HK-2 (cell line): ENCODE results near the gene PHOSPHO2.
A peak's percentile ranks its signal among the peaks of the same experiment; 100 is the strongest.

Source experiments
- DNase-seq: peaks from one replicate; pipeline ENCODE4 v3.0.0-alpha.2; 2018; ENCODE audit not compliant: unreplicated experiment

The PHOSPHO2 gene, protein sequence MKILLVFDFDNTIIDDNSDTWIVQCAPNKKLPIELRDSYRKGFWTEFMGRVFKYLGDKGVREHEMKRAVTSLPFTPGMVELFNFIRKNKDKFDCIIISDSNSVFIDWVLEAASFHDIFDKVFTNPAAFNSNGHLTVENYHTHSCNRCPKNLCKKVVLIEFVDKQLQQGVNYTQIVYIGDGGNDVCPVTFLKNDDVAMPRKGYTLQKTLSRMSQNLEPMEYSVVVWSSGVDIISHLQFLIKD

DNA sequence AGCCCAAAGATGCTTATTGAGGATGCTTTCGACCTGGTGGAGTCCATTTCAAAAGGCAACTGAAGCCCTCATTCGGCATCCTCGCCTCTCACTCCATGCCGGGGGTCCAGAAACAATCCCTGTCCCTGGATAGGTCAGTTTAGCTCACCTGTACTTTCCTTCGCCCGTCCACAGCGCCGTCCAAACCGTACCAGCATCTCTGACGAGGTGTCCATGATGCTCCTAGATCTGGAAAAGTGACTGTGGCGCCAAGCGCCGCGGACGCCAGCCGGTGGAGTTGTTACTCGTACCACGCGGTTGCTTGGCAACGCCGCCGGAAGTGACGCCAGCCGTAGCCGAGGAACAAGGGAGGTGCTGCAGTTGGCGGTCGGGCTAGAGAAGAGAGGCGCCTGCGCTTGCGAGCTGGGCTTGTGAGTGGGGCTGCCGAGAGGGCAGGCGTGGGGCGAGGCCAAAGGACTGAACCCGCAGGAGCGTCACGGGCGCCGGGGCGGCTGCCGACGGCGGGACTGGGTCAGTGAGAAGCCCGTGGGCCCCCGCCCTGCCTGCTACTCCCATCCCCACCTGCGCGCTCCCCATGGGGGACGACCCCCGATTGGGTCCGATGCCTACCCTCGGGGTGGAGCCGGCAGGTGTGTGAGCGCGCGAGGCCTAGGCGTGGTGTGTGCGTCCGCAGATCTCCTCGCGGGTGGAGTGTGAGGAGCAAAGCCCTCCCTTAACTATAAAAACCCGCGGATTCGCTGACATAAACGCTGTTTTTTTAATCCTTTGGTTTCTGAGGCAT lies at the start of gene PHOSPHO2, which contains the start of gene CFAP210:
TSS of gene PHOSPHO2 (plus strand) at position 357 of the 781 bp plus-strand sequence. CDS start 6,503 bp downstream, outside the sequence.
TSS of gene CFAP210 (minus strand) at position 293 of the 781 bp plus-strand sequence. CDS start at position 215, 78 bp downstream.
- DNase-seq: peak; percentile 98

DNA sequence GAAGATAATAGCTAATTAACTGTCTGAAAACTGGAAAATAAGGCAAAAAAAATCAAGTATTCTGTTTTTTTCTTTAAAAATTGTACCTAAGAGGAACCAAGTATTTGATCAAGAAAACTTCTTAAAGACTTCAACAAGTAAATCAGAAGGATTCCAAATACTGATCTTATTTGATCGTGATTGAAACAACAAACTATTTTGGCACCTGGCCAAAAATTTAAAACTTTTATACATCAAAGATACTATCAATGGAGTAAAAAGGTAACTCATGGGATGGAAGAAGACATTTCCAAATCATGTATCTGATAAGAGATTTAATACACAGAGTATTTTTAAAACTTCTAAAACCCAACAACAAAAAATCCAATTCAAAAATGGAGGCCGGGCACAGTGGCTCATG lies 46.8 kb upstream of the PHOSPHO2 start:
- no peak for DNase-seq

DNA sequence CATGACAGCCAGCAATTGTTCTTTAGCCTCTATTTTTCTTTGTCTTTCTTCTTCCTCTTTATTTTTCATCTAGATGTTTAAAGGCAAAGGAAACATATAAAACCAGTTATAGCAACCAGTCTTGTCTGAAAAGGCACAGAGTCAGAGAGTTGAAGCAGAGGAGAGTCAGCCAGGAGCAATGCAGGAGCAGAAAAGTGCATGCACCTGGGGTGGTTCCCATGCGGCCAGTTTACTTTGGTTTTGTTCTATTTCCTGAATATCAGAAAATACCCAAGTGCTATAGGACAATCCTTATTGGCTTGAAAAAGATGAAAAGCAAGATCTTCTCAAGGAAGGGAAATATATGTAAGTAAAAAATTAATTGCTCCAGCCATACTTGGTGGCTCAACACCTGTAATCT lies 45.0 kb upstream of the PHOSPHO2 start:
- no peak for DNase-seq

DNA sequence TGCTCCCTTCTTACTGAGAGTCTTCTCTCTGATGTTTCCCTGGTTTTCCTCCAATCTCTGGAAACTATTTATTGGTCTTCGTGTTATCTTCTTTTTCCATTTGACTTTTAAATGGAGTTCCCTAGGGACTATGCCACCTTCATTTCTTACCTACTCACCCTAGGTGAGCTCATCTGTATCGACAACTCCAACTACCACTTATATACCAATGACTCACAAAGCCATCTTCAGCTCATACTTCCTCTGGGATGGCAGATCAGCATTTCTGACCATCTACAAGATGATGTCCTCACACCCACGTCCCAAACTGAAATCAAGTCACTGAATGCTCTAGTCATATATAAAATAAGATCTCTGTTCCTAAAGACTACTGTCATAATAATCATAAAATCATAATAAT lies 40.6 kb upstream of the PHOSPHO2 start:
- no peak for DNase-seq

DNA sequence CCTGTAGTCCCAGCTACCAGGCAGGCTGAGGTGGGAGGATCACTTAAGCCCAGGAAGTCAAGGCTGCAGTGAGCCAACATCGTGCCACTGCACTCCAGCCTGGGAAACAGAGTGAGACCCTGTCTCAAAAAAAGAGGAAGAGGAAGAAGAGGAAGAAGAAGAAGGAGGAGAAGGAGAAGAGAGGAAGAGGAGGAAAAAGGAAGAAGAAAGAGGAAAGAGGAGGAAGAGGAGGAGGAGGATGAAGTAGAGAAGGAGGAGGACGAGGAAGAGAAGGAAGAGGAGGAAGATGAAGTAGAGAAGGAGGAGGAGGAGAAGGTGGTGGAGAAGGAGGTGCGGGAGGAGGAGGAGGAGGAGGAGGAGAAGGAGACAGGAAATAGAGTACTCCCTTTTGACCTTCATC lies 38.1 kb upstream of the PHOSPHO2 start:
- no peak for DNase-seq

DNA sequence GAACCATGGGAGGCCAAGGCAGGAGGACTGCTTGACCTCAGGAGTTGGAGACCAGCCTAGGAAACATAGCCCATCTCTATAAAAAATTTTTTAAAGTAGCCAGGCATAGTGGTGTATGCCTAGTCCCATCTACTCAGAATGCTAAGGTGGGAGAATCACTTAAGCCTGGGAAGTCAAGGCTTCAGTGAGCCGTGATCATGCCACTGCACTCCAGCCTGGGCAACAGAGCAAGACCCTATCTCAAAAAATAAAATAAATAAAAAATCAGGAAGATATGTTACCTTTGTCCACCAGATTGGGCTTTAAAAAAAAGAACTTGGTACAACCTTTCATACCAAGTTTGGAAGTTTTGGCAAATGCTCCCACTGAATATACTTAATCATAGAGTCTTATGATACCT lies 35.4 kb upstream of the PHOSPHO2 start:
- DNase-seq: no peak

DNA sequence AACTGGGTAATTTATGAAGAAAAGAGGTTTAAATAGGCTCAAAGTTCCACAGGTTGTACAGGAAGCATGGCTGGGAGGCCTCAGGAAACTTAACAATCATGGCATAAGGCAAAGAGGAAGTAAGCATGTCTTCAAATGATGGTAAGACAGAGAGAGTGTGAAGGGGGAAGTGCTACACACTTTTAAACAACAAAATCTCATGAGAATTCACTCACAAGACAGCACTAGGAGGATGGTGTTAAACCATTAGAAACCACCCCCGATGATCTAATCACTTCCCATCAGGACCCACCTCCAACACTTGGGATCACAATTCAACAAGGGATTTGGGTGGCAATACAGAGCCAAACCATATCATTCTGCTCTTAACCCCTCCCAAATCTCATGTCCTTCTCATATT lies 34.9 kb upstream of the PHOSPHO2 start:
- DNase-seq: no peak

DNA sequence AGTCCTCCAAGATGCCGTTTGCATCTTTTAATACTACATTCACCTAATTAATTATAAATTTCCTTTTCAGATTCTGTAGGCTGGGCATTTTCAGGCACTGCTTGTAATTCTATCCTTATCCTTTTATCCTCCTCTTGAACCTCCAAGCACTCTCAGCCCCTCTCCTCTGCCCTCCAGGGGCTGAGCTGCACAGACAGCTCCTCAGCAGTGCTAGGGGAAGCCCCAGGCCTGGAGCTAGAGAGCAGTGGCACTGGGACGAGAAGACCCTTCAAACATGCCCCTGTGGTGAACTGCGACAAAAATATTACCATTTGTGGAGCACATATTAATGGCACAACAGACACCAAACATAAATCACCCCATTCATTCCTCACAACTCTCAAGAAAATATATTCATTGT lies 33.0 kb upstream of the PHOSPHO2 start:
- no peak for DNase-seq

DNA sequence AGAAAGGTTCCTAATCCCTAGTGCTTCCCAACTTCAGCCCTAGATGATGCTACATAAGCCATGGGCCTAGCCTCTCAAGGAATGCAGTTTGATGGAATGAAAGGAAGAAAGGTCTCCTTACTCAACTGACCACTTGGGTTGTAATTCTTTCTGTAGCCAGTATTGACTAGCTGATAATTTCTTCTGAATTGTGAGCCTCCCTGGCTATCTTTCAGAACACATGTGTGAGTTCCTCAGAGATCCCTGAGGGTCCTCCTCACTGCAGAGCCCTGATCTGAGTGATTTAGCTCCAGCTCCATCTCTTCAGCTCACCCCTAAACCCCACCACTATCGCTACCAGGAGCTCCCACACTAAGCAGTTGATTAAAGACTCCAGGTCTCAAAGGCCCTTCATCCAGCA lies 31.5 kb upstream of the PHOSPHO2 start:
- DNase-seq: no peak

DNA sequence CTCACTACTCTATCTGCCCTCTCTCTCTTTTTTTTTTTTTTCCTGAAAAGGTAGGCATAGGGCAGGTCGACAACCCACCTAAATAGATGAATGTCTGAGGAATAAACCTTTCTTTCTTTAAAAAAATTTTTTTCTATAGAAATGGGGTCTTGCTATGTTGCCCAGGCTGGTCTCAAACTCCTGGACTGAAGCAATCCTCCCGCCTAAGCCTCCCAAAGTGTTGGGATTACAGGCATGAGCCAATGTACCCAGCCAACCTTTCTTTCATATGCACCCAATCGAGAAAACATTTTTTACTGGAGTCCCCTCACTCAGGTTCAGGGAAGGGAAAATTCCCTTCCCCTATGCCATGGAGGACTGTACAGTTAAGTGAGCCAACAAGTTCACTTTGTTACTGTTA lies 31.0 kb upstream of the PHOSPHO2 start:
- no peak for DNase-seq

DNA sequence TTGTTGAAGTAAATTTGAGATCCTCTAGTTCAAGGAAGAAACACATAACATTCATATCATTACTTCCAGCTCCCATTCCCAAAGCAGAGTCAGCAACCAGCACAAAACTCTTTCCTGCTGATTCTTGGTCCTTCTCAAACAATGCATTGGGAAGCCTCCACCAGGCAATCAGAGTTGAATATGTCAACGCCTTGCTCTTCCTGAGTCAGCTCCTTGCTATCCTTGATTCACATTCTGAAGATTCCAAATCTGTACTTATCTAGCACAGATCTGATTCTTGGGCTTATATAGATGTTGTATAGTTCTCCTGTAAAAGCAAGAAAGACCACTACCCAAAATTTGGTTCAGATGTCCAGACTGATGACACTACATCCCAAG lies 29.7 kb upstream of the PHOSPHO2 start:
- DNase-seq: no peak

DNA sequence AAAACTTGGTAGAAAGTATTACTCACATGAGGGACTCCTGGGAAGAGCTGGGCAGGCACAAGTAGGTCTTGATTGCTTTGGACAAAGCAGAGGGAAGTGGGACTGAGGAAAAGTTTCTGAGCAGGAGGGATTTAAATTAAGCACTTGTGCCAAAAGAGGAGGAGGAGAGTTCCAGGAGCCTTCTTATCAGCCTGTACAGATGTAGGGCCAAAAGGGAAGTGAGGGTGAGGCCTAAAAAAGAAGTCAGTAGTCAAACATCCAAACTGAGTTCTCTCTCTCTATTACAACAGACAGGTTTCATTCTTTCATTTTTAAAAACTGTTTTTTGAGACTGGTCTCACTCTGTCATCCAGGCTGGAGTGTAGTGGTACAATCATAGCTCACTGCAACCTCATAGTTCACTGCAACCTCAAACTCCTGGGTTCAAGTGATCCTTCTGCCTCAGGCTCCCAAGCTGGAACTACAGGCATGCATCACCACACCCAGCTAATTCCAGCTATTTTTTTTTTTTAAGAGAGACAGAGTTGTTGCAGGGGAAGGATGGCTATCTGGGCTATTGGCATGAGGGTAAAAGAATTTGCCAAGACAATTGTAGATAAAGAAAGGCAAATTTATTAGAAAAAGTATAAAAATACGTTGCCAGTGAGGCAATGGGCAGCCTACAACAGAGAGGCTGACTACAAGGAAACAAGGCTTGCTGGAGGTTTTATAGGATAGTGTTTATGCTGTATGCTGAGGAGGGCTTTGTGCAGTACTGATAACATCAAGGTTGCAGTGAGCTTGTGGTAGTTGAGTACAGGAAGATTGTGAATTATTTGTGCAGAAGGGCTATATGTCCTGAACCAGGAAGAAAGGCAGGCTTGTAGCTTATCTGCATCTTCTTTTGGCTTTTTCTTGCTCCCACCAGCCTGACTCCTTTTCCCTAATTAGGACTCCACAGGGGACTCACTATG lies 29.0 kb upstream of the PHOSPHO2 start:
- DNase-seq: no peak

DNA sequence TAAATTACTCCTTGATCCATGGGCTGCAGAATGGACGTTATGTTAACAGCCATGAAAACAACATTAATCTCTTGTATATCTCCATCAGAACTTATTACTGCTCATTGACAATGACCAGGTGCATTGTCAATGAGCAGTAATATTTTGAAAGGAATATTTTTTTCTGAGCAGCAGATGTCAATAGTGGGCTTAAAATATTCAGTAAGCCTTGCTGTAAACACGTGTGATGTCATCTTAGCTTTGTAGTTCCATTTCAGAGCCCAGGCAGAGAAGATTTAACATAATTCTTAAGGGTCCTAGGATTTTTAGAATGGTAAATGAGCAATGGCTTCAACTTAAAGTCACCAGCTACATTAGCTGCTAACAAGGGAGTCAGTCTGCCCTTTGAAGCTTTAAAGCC lies 26.7 kb upstream of the PHOSPHO2 start:
- DNase-seq: no peak

DNA sequence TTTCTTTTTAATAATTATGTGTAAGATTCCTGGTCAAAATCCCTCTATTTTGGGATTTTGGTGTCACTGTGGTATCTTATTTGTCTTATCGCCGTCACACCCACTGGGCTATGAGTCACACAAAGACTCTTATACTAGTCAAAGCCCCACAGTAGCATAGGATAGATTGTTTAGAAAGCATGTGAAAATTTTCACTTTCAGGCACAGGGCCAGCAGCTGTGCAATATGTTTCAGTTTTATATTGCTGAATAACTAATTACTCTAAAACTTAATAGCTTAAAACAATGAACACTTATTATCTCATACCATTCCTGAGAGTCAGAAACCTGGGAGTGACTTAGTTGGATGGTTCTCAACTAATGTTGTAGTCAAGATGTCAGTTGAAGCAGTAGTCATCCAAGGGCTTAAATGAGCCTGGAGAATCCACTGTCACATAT lies 24.0 kb upstream of the PHOSPHO2 start:
- no peak for DNase-seq

DNA sequence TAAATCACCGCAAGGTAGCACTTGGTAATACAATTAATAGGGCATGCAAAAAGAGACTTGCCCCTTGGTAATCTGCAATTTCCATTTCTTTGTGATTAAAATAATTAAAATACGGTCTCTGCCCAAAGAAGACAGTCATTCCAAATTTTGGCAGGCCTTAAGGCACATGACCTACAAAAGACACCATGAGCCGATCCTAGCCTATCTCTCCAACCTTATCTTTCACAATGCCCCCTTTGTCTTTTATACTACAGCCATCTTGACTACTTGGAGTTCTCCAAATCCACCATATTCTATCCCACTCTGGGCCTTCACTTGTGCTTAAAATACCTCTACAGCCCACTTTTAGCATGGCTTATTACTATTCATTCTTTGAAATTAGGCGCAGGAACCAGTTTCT lies 23.3 kb upstream of the PHOSPHO2 start:
- no peak for DNase-seq

DNA sequence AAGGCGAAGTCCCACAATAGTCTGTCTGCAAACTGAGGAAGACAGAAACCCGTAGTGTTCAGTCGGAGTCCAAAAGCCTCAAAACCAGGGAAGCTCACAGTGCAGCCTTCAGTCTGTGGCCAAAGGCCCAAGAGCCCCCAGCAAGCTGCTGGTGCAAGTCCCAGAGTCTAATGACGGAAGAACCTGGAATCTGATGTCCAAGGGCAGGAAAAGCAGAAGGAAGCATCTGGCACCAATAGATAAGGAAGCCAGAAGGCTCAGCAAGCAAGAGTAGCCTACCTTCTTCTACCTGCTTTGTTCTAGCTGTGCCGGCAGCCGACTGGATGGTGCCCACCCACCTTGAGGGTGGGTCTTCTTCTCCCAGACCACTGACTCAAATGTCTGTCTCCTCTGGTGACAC lies 21.9 kb upstream of the PHOSPHO2 start:
- DNase-seq: no peak

DNA sequence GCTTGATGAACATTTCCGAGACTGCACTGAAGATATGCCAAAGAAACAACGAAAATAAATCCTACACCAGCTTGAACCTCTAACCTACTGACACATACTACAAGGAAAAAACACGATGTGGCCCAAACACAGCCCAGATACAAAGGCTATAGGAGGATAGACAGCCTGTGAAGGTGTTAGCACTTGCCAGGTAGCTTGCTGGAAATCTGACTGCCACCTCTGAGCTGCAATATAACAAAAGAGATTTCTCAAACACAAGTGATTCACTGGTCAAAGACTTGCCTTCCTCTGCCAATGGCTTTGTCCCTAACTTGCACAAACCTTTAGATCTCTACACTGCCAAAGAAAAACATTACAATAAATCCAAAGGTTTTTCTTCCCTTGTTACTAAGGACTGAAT lies 21.2 kb upstream of the PHOSPHO2 start:
- no peak for DNase-seq

DNA sequence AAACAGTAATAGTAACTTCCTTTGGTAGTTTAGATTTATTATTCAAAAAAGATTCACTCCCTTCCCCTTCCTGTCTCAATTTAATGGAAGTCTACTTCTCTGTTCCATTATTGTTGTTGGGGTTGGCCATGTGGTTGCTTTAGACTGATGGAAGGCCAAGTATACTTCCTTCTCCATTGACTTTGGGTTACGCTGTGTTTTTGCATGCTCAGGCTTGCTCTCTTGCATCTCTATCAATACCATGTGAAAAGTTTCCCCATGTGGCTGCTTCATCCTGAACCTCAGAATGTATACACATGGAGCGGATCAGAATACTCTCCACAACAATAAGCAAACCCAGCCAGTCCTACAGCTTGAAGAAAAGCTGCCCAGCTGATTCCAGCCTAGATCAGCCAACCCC lies 20.3 kb upstream of the PHOSPHO2 start:
- no peak for DNase-seq

DNA sequence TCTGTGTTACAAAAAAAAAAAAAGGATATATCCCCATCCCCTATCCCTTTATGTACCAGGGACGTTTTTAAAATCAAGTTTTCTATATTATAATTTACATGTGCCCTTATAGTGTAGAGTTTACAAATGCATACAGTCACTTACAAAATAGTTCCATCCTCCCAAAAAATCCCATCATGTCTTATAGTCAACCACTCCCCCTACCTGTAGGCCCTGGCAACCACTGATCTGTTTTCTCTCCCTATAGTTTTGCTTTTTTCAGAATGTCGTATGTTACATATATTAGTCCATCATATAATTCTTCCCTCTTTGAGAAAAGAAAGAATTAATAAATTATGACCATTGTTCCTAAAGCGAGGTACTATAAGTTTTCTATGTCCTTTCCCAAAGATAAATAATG lies 17.9 kb upstream of the PHOSPHO2 start:
- no peak for DNase-seq

DNA sequence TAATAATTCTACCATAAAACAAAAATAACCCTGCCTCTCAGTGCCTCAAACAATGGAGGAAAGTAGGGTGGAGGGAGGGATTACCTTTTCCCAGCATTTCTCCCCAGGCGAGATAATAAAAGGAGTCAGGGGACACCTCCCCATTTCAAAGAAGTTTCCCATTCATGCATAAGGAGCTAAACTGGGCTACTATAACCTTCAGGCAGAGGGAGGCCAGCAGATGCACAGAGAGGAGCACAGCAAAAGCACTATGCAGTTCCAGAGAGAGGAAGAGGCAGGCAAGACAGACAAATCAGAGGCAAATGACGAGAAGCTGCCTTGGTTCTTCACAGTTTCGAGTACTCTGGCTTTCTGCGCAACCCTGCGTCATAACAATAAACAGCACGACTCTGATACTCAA lies 17.4 kb upstream of the PHOSPHO2 start:
- no peak for DNase-seq

DNA sequence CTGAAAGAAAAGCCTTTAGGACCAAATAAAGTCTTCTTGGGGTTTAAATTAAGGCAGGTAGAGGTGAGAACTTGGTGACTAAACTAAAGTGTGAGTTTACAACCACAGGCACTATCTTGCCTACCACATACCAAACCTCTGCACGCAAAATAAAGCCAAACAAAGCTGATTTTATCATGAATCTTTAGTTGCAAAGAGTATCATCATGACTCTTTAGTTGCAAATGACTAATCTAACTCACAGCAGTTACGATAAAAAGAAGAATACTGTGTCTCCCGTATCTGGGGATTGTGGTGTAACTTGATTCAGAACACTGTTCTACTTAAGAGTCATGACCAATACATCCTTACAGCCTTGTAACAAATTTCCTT lies 11.2 kb upstream of the PHOSPHO2 start:
- DNase-seq: no peak

DNA sequence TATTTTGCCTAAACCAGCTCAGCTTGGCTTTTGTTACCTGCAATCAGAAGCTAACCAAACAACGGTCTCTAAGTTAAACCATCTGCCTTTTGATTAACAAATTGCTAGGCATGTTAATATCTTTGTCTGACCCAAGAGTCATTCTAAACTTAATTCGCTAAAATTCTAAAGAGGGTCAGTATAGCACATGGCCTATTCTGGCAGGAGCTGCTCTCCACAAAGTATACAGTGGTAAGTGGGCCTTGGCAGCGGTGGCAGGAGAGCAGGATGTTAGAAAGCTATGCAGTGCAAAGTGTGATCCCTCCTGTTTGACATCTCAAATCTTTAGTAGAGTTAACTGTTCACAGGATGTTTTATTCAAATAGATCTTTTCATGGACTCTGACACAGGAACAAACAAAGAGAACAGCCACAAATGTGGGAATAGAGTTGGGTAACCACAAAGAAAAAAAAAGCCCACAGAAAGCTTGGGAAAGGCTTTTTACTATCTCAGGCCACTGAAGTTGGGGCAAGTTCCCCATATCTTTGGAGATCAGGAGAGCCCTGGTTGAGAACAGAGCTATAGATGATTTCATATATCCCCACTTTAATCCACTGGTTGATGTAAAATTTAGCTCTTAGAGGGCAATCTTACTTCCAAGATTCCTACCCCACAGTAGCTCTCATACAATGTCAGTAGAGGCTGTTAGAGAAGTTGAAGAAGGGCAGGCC lies 10.7 kb upstream of the PHOSPHO2 start:
- no peak for DNase-seq
